Measurements from ENCODE around the gene PIP4P1. TPM values are rescaled to one million over a fixed set of nuclear protein-coding genes. Genes with fewer than 3 reads are reported as not detected.

Gene PIP4P1
- total and polyA plus RNA-seq, 9 of the 15 experiments (the other 6 are each of a cell fraction or from before 2014, with no cell fraction given): 5.3 to 20.9 (median 10.7) TPM

GRCh38 chr14:20470603-20470901 lies 9.3 kb upstream of the PIP4P1 start:
- TF ChIP-seq TCF7 (IDR thresholded peaks at IDR 0.05; ENCODE audit: borderline replicate concordance): no peak
- no peak for TF ChIP-seq SRSF3 (IDR thresholded peaks at IDR 0.05; ENCODE audit: insufficient read depth, low read length)
- TF ChIP-seq MEF2A (IDR thresholded peaks at IDR 0.05; ENCODE audit: control insufficient read depth, low read depth, low read length): no peak
- TF ChIP-seq MCM7 (IDR thresholded peaks at IDR 0.05): no peak
- TF ChIP-seq ETV1 (tag; conservative IDR thresholded peaks at IDR 0.05; ENCODE audit: low read depth): 0 out of 2 replicates have a peak, but pooled peaks have one; percentile 6
- no peak for TF ChIP-seq STAT6 (CRISPR knock-in tag; IDR thresholded peaks at IDR 0.05)
- TF ChIP-seq ZNF263 (CRISPR knock-in tag; IDR thresholded peaks at IDR 0.05; ENCODE audit: borderline replicate concordance): no peak
- no peak for TF ChIP-seq HDAC3 (IDR thresholded peaks at IDR 0.05; ENCODE audit: borderline replicate concordance, partially characterized antibody)
- peak; percentile 65; the same call in 1 of the 2 replicates for TF ChIP-seq ZNF766 (CRISPR knock-in tag; conservative IDR thresholded peaks at IDR 0.05)
- TF ChIP-seq RBFOX2 (IDR thresholded peaks at IDR 0.05; ENCODE audit: low read depth, low read length): peak; percentile 54; the same call in 1 of the 2 replicates
- no peak for TF ChIP-seq ZNF311 (CRISPR knock-in tag; IDR thresholded peaks at IDR 0.05)
- no peak for TF ChIP-seq CBX5 (IDR thresholded peaks at IDR 0.05; ENCODE audit: borderline replicate concordance, low read depth)
- no peak for TF ChIP-seq FOXJ3 (CRISPR knock-in tag; IDR thresholded peaks at IDR 0.05)
- TF ChIP-seq KLF1 (tag; IDR thresholded peaks at IDR 0.05): no peak
- TF ChIP-seq BCL6 (CRISPR knock-in tag; IDR thresholded peaks at IDR 0.05): no peak
- TF ChIP-seq FOXA1 (IDR thresholded peaks at IDR 0.05; ENCODE audit: borderline replicate concordance): no peak
- no peak for TF ChIP-seq PTBP1 (IDR thresholded peaks at IDR 0.05; ENCODE audit: low read depth, low read length)

More at GRCh38 chr14:20470603-20470901, 9.3 kb upstream of the PIP4P1 start:
- Histone ChIP-seq H3K9me1 (ENCODE audit: control insufficient read depth, insufficient read depth, low read length) (no peaks in the 10 kb centered on the region), H3K4me3 (peak overlapping the region; percentile 82), H2AFZ (ENCODE audit: low read depth, low read length) (0 out of 2 replicates have a peak overlapping the region, but pooled peaks have one; percentile 36), H3K9me3 (replicated peaks; ENCODE audit: control insufficient read depth, insufficient read depth, low read depth, low read length) (no peaks in the 10 kb centered on the region), H3K27me3 (ENCODE audit: control insufficient read depth in 2 of 2, insufficient read depth in 2 of 2, low read length in 2 of 2) (no peaks in the 10 kb centered on the region), H3K36me3 (ENCODE audit: control insufficient read depth, insufficient read depth, low read length) (peaks cover 46% of the 10 kb centered on the region), H3K79me2 (ENCODE audit: control insufficient read depth, insufficient read depth, low read length) (peaks cover 46% of the 10 kb centered on the region), H4K20me1 (replicated peaks; ENCODE audit: control insufficient read depth, insufficient read depth, low read length) (peaks cover 6% of the 10 kb centered on the region; the same call in 1 of the 2 replicates), H3K27ac (ENCODE audit: extremely low read depth, low read depth, low read length) (peak overlapping the region; percentile 76), H3K4me1 (replicated peaks in 1 of 2; ENCODE audit: control insufficient read depth in 2 of 2, insufficient read depth in 2 of 2, low read length in 2 of 2) (peaks cover 5 to 15% of the 10 kb centered on the region in 2 experiments; a peak in 3 of 5 replicates), H3K9ac (ENCODE audit: insufficient read depth in 1 of 2, low read depth in 2 of 2, low read length in 2 of 2) (peak overlapping the region; percentile 93 to 99), H3K4me2 (ENCODE audit: insufficient read depth, low read length) (peak overlapping the region; percentile 91)
- WGBS (ENCODE audit: insufficient coverage, low coverage, missing lambda C conversion rate): 0% methylated on average over 2 of the region's 2 CpGs
- no TSS peak for BruUV-seq (replicated peaks)
- in situ Hi-C loops (cut with MboI) (no loop called here), intact Hi-C loops (cut with micrococcal nuclease) (no loop called here)
- ATAC-seq (peak; percentile 13), DNase-seq (ENCODE audit: extremely low read depth in 1 of 4, low spot score in 3 of 4) (peak in 1 of 4 experiments; percentile 29), FAIRE-seq (no peak)
- CTCF ChIA-PET (ENCODE audit: low intra/inter-chr PET ratio): no interaction called here
- POLR2A ChIA-PET: interaction anchor here (1.3 to 5.0 kb wide), 8 partner anchors 8 to 137 kb away, joined by 3 to 36 read pairs (median 8); partner anchors contain the start of genes APEX1, OSGEP, PARP2 and PIP4P1
